Retina (tissue), 1 donor: Measurements from ENCODE around the gene GAREM2.

ENCODE experiments used
- DNase-seq: peaks from one replicate; pipeline ENCODE4 v3.0.0-alpha.2; 2016

The GAREM2 gene

GRCh38 chr2:26189751-26190150 is 16.9 kb downstream of the GAREM2 start:
- DNase-seq: no peak

DNA sequence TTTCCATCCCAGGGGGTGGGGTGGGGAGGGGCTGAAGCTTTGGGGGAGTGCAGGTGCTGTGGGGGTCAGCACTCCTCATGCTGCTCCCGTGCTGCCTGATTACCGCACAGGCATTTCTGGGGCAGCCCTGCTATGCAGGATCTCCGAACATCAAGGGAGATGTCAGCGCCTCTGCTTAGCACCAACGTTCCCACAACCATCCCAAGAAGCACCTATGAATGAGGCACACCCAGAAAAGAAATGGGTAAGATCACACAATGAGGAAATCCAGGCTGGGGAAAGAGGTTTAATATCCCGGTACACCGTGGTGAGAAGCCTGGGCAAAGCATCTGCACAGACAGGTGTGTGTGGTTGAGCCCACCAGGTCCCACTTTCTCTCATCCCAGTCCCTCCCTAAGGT is 17.5 kb downstream of the GAREM2 start:
- DNase-seq: no peak

- DNase-seq: no peak
These were observed 18.6 kb downstream of the GAREM2 start for GRCh38 chr2:26191316-26192159.

DNA sequence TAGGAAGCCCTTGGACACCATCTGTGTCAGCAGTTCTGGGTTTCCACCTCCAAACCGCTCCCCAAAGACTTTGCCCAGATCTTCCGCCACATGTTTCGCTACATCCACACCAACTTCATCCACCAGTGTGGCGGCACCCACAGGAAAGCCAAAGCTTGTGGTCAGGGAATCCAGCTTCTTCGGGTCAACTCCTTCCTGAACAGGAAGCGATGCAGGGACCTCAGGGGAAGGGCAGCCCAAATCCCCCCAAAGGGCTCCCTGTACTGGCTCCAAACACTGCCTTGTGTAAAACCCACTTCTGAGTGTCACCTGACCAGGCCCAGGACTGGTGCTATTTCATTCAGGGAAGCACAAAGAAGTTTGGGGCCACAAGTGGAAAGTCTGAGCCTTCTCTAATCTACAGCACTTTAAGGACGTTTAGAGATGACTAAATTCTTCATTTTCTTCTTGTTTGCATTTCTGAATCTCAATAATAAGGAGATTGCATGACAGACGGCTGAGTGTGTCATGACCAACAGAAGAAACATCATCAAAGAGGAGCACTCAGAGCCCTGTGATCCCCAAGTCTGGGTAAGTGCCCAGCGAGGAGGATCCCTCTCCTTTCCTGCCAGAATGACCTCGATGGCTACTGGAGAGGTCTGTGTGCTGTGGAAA is 20.8 kb downstream of the GAREM2 start:
- no peak for DNase-seq

DNA sequence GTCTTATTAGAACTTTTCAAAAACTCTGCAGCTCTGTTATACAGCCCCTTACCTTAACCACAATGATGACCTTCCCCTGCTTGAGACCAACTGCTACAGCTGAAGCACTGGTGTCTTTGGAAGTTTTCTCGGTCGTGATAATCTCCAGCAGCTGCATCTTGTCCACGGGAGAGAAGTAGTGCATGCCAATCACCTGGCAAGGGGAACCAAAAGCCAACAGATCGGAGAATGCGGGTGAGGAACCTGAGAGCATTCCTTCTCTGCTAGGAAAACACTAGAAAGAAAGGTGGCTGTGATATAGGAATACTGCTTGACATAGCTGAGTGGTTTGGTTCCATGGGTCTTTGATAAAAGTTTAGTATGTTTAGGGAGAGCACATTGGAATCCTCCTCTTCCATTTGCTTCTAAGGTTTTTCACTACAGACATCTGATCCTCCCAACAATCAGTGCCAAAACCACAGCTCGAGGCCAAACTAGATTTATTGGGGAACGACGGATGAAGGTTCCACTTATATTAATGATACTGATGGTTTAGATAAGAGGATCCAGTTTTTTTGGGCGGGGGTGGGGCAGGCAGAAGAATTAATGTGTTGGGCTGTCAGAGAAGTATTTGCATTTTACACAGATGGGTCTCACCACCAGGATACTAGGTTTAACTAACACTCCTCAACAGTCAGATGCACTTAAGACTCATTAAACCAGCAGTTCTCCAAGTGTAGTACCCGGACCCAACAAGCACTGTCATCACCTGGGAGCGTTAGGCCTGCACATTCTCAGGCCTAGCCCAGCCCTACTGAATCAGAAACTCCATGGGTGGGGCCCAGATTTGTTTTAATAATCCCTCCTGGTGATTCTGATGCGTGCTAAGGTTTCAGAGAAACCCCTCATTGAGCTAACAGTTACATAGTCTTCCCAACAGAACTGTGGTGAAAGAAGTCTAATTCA is 22.4 kb downstream of the GAREM2 start:
- no peak for DNase-seq

GRCh38 chr2:26196683-26197418 is 24.0 kb downstream of the GAREM2 start:
- DNase-seq: no peak

DNA sequence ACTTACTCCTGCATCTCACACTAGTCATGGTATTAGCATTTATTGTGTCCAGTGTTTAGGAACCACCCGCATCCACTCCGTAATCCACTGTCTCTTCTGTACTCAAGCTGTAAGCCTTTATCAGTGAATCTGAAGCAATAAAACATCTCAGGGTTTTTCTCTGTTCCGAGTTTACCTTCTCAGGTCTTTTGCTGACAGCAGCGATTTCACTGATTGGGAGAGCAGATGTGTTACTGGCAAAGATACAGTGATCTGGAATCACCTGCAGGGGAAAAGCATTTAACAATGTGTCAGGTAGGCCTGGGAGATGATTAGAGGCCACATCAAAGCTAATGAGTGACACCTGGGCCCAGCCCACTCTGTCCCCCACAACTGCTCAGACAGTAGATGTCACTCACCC is 24.6 kb downstream of the GAREM2 start:
- no peak for DNase-seq

DNA sequence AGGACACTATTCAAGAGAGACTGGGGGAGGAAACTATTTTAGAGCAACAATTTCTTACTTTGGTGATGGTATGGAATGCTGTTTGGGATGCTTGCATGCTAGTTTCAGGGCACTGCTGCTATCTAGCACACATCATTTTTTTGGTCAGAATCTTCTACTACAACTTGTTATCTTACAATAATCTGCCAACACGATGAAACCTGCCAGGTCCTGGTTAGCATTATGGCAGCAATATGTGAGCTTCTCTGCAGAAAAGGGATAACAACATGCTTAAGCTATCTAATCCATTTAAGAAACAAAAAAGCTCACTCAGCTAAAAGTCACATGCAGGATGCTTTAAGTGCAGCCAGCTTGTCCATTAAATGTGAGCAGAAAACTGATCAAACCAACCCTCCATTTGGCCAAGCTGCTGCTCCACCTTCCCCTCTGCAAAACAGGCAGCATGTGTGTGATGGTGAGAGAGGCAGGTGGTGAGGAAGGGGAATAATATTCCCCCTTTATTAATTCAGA is 30.1 kb downstream of the GAREM2 start:
- no peak for DNase-seq

DNA sequence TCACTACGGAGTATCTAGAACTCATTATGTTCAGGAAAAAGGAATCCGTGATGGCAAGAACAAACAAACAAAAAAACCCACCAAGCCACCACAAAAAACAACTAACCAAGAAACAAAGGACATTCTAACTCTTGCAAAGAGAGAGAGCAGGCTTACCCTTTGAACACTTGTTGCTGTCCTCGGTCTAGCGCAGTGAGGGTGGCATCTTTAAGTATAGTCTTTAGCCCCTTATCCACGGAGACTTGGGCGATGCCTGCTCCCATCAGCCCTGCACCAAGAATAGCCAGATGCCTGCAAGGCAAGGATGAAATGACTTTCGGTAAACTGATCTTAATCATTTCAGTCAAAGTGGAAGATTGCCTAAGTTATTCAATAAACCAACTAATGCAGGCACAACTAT is 31.0 kb downstream of the GAREM2 start:
- DNase-seq: no peak

GRCh38 chr2:26212011-26212410 is 39.1 kb downstream of the GAREM2 start:
- no peak for DNase-seq

- DNase-seq: no peak
These were observed 41.9 kb downstream of the GAREM2 start for GRCh38 chr2:26214759-26215158.

- DNase-seq: no peak
These were observed 42.9 kb downstream of the GAREM2 start for GRCh38 chr2:26215833-26216232.

- DNase-seq: no peak
These were observed 43.7 kb downstream of the GAREM2 start for GRCh38 chr2:26216587-26216986.

DNA sequence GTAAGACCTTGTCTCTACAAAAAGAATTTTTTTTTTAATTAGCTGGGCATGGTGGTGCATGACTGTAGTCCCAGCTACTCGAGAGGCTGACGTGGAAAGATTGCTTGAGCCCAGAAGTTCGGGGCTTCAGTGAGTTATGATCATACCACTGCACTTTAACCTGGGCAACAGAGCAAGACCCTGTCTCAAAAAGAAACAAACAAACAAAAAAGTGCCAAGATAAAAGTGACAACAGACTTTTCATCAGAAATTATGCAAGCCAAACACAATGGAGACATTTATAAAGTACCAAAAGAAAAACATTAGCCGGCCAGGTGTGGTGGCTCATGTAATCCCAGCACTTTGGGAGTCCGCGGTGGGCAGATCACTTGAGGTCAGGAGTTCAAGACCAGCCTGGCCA is 44.8 kb downstream of the GAREM2 start:
- DNase-seq: no peak

DNA sequence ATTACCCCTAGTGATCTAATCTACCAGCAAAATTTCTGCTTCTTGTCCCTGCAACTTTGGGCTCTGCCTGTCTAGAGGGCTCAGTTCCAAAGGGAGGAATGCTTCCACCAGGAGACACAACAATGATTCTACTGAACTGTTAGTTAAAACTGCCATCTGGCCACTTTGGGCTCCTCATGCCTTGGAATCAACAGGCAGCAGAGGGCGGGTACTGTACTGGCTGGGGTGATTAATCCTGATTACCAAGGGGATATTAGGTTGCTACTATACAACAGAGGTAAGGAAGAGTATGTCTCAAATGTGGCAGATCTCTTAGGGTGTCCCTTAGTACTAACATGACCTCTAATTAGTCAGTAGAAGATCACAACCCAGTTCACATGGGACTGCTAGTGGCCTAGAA is 50.1 kb downstream of the GAREM2 start:
- no peak for DNase-seq

- no peak for DNase-seq
These were observed 51.2 kb downstream of the GAREM2 start for GRCh38 chr2:26224095-26224494.

GRCh38 chr2:26229595-26229994 is 56.7 kb downstream of the GAREM2 start:
- no peak for DNase-seq

DNA sequence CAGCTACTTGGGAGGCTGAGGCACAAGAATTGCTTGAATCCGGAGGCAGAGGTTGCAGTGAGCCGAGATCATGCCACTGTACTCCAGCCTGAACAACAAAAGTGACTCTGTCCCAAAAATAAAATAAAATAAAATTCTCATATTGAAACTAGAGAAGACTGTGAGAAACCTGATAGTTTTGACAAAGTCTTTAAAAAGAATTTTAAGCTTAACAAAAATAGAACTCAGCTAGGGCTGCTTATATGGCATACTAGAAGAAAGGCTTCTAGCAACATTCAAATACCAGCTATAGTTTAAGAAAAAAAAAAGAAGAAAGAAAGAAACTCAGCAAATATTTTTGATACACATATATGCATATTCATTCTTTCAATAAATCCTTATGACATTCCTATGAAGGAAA is 57.9 kb downstream of the GAREM2 start:
- no peak for DNase-seq

- no peak for DNase-seq
These were observed 62.2 kb downstream of the GAREM2 start for GRCh38 chr2:26235089-26235488.

DNA sequence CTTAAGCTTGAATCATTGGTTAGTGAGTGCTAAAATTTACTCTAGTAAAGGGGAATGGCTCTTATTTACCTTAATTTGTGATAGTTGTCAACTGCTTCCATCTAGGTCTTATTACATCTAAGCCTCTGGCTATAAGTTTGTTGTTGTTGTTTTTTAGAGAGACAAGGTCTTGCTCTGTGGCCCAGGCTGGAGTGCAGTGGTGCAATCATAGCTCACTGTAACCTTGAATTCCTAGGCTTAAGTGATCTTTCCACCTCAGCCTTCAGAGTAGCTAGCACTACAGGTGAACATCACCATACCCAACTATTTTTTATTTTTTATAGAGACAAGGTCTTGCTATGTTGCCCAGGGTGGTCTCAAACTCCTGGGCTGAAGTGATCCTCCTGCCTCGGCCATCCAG is 65.0 kb downstream of the GAREM2 start:
- DNase-seq: no peak

GRCh38 chr2:26238311-26238958 is 65.5 kb downstream of the GAREM2 start:
- DNase-seq: no peak
